Lower lobe of right lung (tissue), 2 donors: Measurements from ENCODE around the gene PCSK5. TPM values are rescaled to one million over a fixed set of nuclear protein-coding genes. Genes with fewer than 3 reads are reported as not detected.
"Not testable (repeated sequence)": the region's sequence is repeated elsewhere in the genome, so short reads cannot be mapped to it uniquely, and the experiment has no call there.

ENCODE experiments used
- ATAC-seq, 2 donors: fragments of 200-7000 bp; cut with Tn5 transposase; one replicate each; pipeline ENCODE4 v1.9.1; 2020 to 2022; ENCODE audit warnings: mild to moderate bottlenecking in 2 of 2, moderate library complexity in 2 of 2
- DNase-seq: peaks from one replicate; pipeline ENCODE4 v3.0.0-alpha.2; 2020
- H3K27ac ChIP-seq: fragments of 200-600 bp; one replicate; pipeline ENCODE4 v1.8.0; 2022
- H3K27me3 ChIP-seq: fragments of 200-600 bp; one replicate; pipeline ENCODE4 v1.8.0; 2022; ENCODE audit warnings: low read depth
- H3K36me3 ChIP-seq: fragments of 200-600 bp; one replicate; pipeline ENCODE4 v1.8.0; 2022; ENCODE audit warnings: mild to moderate bottlenecking
- H3K4me1 ChIP-seq: fragments of 200-600 bp; one replicate; pipeline ENCODE4 v1.8.0; 2022
- H3K4me3 ChIP-seq: fragments of 200-600 bp; one replicate; pipeline ENCODE4 v1.8.0; 2022; ENCODE audit warnings: mild to moderate bottlenecking
- H3K9me3 ChIP-seq: fragments of 200-600 bp; one replicate; pipeline ENCODE4 v1.8.0; 2022
- CTCF ChIP-seq: fragments of 200-600 bp; IDR thresholded peaks from one replicate; pipeline ENCODE4 v1.8.0; 2022; ENCODE audit warnings: antibody characterized with exemption, mild to moderate bottlenecking
- intact Hi-C: fragments of 100-400 bp; cut with DNase I; formaldehyde crosslinking; loops from one replicate; pipeline ENCODE4 v1.11.0; 2022
- total RNA-seq: library from RNA; stranded (reverse); fragmentation: NEBNext Ultra II Directional; extraction: Animal tissue kit (Norgen Biotek cat#: 25700); gene quantifications from one replicate; pipeline ENCODE4 v1.2.1, GENCODE V29; 2021
- donor health status: DM: no; HTN: yes; CAD: no; lungs with severe emphysema.

The PCSK5 gene
- total RNA-seq, 1 donor from 2014 or later: 18.1 TPM

- no peaks in the 10 kb centered on the region for H3K4me1 ChIP-seq
- no peak for TF ChIP-seq CTCF
- H3K27me3 ChIP-seq: no peaks in the 10 kb centered on the region
- no peak for DNase-seq
- no peak overlapping the region for H3K4me3 ChIP-seq
- no peaks in the 10 kb centered on the region for H3K9me3 ChIP-seq
- intact Hi-C loops: no loop called here
- H3K27ac ChIP-seq: no peak overlapping the region
- ATAC-seq: no peak
- H3K36me3 ChIP-seq: no peaks in the 10 kb centered on the region
Measured at GRCh38 chr9:76310577-76310976, 420.1 kb downstream of the PCSK5 start.

DNA sequence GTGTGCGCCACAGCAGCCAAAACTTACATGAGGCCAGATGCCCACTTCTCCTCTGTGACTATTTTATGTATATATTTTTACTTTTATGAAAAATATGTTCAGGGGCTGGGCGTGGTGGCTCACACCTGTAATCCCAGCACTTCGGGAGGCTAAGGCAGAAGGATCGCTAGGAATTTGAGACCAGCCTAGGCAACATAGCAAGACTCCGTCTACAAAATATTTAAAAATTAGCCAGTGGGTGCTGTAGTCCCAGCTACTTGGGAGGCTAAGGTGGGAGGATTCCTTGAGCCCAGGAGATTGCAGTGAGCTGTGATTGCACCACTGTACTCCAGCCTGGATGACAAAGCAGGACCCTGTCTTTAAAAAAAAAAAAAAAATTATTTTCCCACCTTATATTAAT is 420.5 kb downstream of the PCSK5 start:
- H3K4me3 ChIP-seq: no peak overlapping the region
- H3K27me3 ChIP-seq: no peaks in the 10 kb centered on the region
- no peaks in the 10 kb centered on the region for H3K4me1 ChIP-seq
- H3K27ac ChIP-seq: no peak overlapping the region
- DNase-seq (no peak), ATAC-seq (no peak)
- intact Hi-C loops: no loop called here
- no peaks in the 10 kb centered on the region for H3K9me3 ChIP-seq
- no peak for TF ChIP-seq CTCF
- no peaks in the 10 kb centered on the region for H3K36me3 ChIP-seq

DNA sequence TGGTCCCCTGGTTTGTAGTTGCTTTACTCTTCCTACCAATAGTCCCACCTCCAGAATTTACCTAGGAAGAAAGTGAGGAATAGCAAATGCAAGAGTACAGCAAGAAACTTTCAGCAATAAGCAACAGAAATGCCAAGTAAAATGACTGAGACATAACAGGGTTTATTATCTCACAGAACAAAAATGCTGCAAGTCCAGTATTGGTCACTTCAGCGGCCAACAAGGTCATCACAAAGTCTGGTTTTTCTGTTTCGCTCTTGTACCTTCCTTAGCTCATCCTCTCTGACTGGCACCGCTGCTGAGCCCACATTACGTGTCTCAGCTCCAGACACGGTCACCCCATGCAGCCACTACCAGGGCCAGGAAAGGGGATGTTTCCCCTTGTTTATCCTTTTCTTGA is 421.1 kb downstream of the PCSK5 start:
- no peaks in the 10 kb centered on the region for H3K36me3 ChIP-seq
- no peaks in the 10 kb centered on the region for H3K27me3 ChIP-seq
- ATAC-seq (no peak), DNase-seq (no peak)
- intact Hi-C loops: no loop called here
- H3K4me1 ChIP-seq: no peaks in the 10 kb centered on the region
- no peak for TF ChIP-seq CTCF
- no peaks in the 10 kb centered on the region for H3K9me3 ChIP-seq
- no peak overlapping the region for H3K27ac ChIP-seq
- no peak overlapping the region for H3K4me3 ChIP-seq

DNA sequence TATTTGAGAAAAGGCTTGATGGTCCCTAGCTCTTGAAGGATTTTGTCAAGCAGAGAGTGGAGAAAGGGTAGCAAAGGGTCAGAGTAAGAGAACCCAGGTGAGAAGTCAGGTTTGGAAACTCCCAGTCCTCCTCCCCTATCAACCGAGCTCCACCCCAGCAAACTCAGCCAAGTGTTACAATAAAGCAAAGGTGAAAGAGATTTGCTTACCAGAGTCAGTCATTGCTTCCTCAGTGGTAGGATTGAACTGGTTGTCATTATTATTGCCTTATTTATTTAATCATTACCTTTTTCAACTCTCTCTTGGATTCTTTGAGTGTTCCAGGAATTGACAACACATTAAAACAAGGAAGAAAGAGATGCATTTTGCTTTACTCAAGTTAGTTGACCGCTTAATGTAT is 423.3 kb downstream of the PCSK5 start:
- TF ChIP-seq CTCF: no peak
- no peaks in the 10 kb centered on the region for H3K4me1 ChIP-seq
- no peaks in the 10 kb centered on the region for H3K27me3 ChIP-seq
- no peaks in the 10 kb centered on the region for H3K9me3 ChIP-seq
- no peak for ATAC-seq
- no peak for DNase-seq
- H3K36me3 ChIP-seq: no peaks in the 10 kb centered on the region
- H3K27ac ChIP-seq: no peak overlapping the region
- H3K4me3 ChIP-seq: no peak overlapping the region
- intact Hi-C loops: no loop called here

GRCh38 chr9:76314321-76314720 is 423.8 kb downstream of the PCSK5 start:
- TF ChIP-seq CTCF: no peak
- Histone ChIP-seq H3K4me1 (no peaks in the 10 kb centered on the region), H3K27ac (no peak overlapping the region), H3K27me3 (no peaks in the 10 kb centered on the region), H3K36me3 (no peaks in the 10 kb centered on the region), H3K9me3 (no peaks in the 10 kb centered on the region), H3K4me3 (no peak overlapping the region)
- intact Hi-C loops: no loop called here
- no peak for ATAC-seq
- DNase-seq: no peak

- Histone ChIP-seq H3K9me3 (no peaks in the 10 kb centered on the region), H3K27ac (no peak overlapping the region), H3K36me3 (no peaks in the 10 kb centered on the region), H3K4me3 (no peak overlapping the region), H3K27me3 (no peaks in the 10 kb centered on the region), H3K4me1 (no peaks in the 10 kb centered on the region)
- ATAC-seq: no peak
- intact Hi-C loops: no loop called here
- no peak for TF ChIP-seq CTCF
- DNase-seq: no peak
Measured at GRCh38 chr9:76316069-76316468, 425.6 kb downstream of the PCSK5 start.

DNA sequence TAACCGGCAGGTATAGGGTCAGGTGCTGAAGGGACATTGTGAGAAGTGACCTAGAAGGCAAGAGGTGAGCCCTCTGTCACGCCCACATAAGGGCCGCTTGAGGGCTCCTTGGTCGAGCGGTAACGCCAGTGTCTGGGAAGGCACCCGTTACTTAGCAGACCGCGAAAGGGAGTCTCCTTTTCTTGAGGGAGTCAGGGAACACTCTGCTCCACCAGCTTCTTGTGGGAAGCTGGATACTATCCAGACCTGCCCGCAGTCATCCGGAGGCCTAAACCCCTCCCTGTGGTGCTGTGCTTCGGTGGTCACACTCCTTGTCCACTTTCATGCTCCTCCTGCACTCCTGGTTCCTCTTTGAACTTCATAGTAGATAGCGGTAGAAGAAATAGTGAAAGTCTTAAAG is 429.0 kb downstream of the PCSK5 start:
- H3K9me3 ChIP-seq, H3K36me3 ChIP-seq, DNase-seq, H3K4me1 ChIP-seq, H3K27ac ChIP-seq, H3K4me3 ChIP-seq, intact Hi-C loops, ATAC-seq, H3K27me3 ChIP-seq: not testable (repeated sequence)
